CD4-positive, alpha-beta T cell treated with Interleukin-1 beta for 1 hour (primary cell): ENCODE data around the gene EPS8.
A peak's percentile ranks its signal among the peaks of the same experiment; 100 is the strongest.

Experiments
- DNase-seq, 2 donors: peaks; one replicate each; pipeline ENCODE4 v3.0.0-alpha.2; 2020 to 2022

Gene EPS8

DNA sequence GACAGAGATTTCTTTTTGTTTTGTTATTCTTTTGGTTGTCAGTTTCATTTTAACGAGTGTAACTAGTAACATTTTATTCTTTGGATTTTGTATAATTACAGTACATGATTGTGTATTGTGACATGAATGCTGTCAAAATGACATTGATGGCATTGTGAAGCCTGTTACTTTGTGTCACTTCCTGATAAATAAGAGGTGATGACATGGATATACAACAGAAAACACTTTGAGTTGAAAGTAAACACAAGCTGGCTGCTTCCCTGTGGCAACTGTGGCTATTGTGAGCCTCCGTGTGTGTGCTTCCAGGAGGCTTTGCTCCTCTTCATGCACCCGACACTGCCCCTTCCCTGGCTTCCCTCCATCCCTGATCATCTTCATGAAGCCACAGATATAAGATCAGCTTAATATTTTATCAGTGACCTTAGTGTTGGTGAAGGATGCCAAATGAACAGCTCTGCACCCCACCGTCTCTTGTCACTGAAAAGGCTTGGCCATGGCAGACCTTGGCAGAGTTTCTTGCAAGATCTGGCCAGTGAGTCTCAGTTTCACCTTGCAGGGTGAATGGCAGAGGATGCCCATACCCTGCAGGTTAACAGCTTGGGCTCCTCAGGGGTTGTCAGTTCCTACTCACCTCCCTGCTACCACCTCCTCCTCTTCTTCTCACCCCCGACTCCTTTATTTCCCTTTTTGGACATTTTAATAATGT is 191.9 kb downstream of the EPS8 start:
- DNase-seq, result no peak

DNA sequence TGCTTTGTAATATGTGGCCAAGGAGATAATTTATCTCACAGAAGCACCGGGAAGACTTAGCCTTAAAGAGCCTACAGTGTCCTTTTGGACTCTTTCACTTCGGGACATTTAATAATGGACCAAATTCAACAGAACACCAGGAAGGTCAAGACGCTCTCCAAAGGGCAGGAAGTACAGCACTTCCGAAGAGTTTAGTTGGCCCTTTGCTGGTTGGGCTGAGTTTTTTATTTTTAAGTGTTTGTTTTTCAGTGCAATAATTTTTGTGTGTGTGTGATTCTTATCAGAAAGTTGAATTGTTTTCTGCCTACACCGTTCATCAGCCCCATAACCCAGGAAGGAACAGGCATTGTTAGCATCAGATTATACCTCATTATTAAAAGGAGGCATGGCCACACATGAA is 193.0 kb downstream of the EPS8 start:
- no peak for DNase-seq

DNA sequence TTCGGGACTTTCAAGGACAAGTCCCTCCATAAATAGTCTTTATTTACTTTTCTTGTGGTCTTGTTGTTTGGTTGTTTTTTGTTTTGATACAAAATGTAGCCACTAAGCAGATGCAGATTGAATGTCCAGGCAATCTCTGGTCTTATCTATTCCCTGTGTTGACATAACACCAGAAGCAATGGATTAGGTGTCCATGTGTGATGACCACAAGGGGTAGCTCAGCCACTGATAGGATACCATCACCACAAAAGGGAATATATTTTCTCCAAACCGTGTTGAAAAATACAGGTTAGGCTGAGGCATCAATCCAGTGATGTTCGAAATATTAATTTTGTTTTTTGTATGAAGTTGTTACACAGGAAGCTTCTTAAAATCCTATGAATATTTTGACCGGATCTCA is 196.3 kb downstream of the EPS8 start:
- no peak for DNase-seq

DNA sequence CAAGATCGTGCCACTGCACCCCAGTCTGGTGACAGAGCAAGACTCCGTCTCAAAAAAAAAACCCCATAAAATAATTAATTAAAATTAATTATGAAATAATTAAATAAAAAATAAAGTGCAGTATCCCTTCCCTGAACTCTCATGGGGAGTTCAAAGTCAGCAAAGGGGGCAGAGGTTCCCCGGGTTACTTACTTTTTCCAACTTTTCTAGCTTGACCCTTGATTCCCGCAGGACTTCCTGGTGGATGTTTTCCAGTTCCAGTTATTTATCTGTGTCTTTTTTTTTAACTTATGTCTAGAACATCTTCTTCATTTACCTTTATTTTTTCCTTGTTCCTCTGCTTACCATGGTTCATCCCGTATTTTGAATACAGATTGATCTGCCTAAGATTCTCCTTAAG is 197.4 kb downstream of the EPS8 start:
- DNase-seq, result no peak

DNA sequence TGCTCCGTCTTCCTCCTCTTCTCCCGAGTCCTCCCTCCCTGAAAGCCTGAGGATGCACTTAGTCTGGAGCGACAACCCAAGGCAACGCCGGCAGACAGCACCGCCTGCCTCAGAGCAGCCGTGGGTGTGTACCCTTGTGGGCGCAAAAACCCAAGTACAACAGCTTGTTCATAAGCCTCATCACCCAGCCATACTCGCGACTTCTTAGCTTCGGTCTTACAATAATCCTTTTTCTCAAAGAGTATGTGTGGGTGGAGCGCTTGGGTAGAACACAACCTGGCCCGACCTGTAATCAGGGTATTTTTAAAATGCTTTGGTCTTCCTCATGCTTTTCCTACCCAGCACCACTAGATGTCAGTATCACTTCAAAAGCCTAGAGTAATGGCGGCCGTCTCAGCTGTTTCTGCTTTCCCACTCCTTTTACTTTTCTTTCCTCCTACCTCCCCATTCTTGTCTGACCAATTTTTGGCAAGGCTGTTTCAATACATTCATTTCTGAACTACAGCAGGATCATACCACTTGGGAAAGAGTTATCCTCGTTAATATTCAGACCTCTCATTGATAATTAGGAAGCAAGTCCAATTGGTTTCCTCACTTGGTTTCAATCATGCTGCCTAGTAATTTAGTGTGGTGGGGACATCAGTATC is 198.9 kb downstream of the EPS8 start:
- peak; percentile 31 to 70 for DNase-seq

DNA sequence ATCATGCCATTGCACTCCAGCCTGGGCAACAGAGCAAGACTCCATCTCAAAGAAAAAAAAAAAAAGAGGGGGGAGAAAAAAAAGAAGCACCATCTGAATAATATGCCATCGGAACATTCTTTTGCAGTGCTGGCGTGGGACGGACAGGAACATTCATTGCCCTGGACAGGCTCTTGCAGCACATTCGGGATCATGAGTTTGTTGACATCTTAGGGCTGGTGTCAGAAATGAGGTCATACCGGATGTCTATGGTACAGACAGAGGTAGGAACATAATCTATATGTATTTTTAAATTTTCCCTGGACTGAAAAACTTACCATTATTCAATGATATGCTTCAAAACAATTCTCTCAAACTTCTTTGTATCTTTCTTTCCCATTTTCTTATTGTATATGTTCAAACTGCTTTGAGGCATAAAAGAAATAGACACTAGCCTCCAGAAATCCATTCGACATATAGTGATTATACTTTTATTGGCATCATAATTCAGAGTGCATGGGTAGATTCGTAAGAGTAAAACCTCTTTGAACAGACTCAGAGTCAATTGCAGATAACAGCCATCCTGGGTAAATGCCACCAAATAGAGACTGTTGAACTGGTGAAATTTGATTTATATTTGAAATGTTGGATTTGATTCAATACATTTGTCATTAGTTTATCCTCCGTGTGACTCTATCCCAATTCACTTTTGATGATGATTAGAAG is 199.7 kb downstream of the EPS8 start:
- no peak for DNase-seq

DNA sequence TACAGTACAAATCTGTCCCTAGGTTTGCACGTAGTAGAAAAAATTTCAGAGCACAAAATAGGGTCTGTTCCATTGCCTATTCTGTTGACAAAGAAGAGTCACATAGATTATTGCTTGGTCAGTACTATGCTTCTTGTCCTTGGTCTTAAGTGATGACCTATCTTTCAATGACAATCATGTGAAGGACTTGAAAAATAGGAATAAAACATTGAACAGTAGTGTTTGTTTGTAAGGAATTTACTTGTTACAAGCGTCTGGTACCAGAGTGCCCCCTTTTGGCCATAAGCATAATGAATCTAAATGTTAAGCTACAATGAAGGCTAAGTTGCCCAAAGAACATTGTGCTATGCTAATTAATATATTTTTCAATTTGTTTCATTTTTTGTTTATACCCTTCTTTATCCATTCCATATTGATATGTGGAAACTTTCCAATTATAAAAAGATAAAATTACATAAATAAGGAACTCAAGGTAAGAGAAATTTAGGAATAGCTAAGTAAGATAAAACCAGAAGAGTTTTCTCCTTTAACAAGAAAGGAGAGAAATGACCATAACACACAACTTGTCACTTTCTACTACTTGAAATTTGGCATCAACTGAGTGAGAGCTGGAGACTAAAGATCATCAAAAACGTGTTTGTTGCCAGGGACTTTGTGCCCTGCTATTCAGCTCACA is 204.7 kb downstream of the EPS8 start:
- peak; percentile 26 to 58 for DNase-seq

DNA sequence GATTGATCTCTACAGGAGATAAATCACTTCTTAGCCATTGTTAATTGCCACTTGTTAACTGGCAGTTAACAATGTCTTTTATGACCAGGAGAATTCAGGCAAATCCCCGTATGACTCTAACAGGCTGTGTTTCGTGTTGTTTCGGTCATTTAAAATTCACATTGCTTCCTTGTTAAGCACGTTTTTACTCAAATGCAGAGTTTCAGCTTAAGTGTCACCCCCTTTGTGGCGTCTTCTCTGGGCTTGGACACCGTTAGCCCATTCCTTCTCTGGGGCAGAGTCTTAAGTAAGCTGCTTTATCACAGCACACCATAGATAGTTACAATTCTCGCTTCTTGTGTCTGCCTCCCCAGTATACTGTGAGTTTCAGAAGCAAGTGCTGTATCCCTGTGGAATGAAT is 205.4 kb downstream of the EPS8 start:
- no peak for DNase-seq

DNA sequence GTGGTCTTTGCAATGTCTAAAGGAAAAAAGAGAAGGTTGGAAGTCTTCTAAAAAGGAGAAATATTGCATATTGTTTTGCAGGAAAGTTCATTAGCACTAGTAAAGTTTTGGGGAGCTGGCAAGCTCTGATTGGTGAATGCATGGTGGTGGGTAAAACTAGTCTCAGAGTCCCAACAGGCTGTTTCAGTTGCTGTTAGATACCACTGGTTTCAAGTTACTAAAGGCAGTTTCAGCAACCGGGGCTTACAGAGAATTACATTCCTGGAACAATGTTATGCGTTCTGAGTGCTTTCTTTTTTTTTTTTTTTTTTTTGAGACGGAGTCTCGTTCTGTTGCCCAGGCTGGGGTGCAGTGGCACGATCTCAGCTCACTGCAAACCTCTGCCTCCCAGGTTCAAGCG is 208.2 kb downstream of the EPS8 start:
- no peak for DNase-seq

DNA sequence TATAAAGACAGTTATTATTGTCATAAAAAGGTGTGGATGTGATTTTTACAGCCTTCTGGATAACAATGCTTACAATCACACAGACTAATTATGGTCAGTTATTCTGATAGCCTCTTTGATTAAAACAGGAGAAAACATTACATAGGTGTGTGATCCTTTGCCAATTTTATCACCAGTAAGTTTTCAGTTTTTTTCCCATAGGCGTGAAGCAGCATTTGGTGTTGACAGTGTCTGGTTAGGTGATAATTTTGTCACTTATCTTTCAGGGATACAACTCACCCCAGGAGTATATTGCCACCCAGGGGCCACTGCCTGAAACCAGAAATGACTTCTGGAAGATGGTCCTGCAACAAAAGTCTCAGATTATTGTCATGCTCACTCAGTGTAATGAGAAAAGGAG is 208.8 kb downstream of the EPS8 start:
- peak; percentile 15 to 38 for DNase-seq

DNA sequence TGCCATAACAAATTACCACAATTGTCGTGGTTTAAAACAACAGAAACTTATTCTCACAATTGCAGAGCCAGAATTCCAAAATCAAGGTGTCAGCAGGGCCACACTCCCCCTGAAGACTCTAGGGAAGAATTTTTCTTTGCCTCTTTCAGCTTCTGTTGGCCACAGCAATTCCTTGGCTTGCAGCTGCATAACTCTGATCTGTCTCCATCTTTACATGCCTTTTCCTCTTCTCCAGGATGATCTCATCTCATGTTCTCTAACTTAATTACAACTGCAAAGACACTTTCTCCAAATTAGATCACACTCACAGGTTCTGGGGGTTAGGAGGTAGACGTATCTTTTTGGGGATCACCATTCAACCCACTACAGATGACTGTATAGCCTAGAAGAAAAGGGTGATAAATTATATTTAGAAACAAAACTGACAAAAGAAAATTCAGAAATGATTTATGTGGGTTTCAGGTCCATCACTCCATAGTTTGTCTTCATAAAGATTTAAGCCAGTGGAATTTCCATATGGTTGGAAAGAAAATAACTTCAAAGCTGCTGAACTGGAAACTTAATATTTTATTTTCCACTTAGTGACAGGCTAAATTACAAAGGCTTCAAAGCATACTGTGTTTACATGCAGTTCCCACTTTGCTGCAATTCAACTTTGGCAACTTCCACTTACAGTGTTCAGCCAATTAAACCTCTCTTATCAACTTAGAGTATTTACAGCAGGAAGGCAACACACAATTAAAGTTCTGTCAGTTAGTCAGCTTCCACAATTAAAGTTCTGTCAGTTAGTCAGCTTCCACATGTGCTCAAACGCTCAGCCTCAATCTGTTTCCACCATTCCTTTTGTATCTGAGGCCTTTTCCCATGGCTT is 213.3 kb downstream of the EPS8 start:
- DNase-seq, result no peak

DNA sequence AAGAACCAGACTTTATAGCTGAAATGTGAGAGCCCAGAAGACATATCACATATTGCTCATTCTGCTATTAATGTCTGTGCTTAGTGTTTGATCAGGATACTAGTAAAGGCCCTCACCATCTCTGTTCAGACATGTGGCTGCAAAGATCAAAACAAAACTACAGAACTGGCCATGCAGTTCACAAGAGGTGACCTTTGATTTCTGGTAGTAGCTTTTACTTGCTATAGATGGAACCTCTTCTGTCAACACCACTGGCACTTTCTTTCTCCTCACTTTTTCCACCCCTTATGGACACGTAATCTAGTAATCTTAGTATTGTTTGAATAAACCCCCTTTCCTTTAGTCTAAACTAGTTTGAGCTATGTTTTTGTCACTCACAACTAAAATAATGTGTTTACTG is 214.8 kb downstream of the EPS8 start:
- no peak for DNase-seq
